Measurements from ENCODE around the gene SLC26A11.
"Not testable (repeated sequence)": the region's sequence is repeated elsewhere in the genome, so short reads cannot be mapped to it uniquely, and the experiment has no call there.

SLC26A11 gene

DNA sequence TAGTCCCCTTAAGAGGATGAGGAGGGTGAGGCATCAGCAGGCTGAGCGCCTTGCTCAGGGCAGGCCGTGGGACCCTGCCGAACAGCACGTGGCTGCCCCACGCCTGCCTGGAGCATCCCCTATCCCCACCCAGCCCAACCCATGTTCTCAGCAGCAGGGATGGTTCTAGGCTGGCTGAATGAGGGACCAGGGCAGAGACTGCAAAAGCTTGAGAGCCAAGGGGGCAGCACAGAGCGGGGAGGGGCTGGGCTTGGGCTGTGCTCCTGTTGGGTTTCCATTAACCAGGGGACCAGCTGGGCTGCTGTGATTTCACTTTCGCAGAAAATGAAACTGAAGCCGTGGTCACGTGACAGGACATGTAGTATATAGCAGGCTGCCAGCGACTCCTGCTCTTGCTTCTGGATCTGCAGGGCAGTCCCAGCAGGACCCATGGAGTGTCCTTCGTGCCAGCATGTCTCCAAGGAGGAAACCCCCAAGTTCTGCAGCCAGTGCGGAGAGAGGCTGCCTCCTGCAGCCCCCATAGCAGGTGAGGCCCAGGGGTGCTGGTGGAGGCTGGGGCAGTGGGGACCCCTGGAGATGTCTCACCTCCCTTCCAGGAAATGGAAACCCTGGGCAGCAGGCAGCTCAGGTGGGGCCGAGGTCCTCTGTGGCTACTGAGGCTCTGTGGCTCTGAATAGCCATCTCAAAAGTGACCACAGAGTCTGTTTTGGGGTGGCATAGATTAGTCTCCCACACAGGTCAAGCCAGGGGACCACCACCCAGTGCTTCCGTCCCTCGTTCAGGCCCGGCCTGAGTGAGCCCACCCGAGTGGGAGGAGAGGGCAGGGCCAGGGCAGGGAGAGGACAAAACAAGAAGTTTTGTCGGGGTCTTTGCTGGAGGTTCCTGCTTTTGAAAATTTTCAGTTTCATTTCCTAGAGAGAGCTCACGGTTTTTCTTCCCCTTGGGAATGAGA is 43.3 kb downstream of the SLC26A11 start:
- peak; percentile 59 for DNase-seq

- no peak for DNase-seq
Measured at GRCh38 chr17:80264205-80265075, 44.2 kb downstream of the SLC26A11 start.

GRCh38 chr17:80265205-80266068 is 45.2 kb downstream of the SLC26A11 start:
- DNase-seq = no peak

DNA sequence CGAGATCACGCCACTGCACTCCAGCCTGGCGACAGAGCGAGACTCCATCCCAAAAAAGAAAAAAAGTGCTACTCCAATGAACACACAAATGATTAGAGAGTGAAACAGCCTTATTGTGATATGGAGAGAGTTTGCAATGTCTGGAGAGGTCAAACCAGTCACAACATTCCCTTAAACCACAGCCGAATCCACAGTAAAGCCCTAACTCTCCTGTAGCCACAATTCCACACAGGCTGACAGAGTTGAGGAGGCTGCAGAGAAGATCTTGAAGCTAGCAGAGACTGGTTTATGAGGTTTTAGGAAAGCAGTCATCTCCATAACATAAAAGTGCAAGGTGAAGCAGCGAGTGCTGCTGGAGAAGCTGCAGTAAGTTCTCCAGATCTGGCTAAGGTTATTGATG is 47.2 kb downstream of the SLC26A11 start:
- DNase-seq = no peak

- DNase-seq = no peak
Measured at GRCh38 chr17:80268427-80268826, 48.2 kb downstream of the SLC26A11 start.

DNA sequence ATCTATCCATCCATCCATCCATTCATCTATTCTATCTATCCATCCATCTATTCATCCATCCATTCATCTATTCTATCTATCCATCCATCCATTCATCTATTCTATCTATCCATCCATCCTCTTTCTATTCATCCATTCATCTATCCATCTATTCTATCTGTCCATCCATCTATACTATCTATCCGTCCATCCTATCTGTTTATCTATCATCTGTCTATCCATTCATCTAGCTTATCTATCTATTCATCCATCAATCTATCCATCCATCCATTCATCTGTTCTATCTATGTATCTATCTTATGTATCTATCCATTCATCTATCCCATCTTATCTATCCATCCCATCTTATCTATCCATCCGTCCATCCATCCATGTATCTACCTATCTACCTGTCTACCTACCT is 49.2 kb downstream of the SLC26A11 start:
- DNase-seq = no peak

GRCh38 chr17:80270104-80270503 is 49.9 kb downstream of the SLC26A11 start:
- DNase-seq = no peak

DNA sequence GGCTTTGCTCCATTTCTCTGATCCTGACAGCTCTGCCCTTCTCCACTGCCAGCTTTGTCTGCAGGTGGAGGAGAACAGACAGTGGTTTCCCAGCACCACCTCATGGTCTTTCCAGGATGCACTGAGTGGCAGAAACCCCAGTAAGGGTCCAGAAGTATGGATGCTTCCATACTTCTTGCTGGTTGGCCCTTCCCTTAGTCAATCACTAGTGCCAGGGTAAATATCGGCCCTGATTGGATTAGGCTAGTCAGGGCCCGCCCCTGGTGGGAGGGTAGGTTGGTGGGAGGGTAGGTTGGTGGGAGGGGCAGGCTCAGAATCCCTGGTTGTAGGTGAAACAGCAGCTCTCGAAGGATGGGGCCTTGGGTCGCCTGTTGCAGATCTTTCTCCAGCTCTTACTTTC is 50.6 kb downstream of the SLC26A11 start:
- DNase-seq = peak; percentile 2

DNA sequence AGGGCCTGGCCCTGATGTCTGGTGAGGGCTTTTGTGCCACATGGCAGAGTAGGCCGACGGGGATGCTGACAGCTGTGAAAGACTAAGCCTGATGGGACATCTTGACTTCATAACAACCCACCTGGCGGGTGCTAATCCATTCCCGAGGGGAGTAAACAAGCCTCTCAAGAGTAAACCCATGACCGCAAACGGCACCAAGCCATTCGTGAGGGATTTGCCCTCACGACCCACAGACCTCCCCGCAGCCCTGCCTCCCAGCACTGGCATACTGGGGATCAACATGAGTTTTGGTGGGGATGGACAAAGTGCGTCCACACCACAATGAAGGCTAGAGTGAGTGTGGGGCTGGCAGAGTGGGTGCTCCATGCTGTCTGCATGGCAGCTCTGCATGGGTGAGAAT is 52.1 kb downstream of the SLC26A11 start:
- no peak for DNase-seq

GRCh38 chr17:80274331-80274730 is 54.1 kb downstream of the SLC26A11 start:
- DNase-seq = no peak

DNA sequence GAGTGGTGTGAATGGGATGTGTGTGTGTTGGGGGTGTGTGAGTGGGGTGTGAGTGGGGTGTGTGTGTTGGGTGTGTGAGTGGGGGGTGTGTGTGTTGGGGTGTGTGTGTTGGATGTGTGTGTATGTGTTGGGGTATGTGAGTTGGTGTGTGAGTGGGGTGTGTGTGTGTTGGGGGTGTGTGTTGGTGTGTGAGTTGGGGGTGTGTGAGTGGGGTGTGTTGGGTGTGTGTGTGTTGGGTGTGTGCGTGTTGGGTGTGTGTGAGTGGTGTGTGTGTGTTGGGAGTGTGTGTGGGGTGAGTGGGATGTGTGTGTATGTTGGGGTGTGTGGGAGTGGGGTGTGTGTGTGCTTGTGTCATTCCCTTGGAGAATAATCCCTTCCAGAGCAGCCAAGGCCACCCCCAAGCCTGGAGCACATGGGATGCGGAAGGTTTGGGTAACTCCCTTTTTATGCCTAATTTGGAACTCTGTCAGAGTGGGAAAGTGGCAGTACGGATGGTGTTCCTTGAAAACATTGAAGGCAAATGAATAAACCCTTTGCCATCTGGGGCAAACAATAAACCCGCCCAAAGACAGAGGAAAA is 54.7 kb downstream of the SLC26A11 start:
- DNase-seq = no peak

DNA sequence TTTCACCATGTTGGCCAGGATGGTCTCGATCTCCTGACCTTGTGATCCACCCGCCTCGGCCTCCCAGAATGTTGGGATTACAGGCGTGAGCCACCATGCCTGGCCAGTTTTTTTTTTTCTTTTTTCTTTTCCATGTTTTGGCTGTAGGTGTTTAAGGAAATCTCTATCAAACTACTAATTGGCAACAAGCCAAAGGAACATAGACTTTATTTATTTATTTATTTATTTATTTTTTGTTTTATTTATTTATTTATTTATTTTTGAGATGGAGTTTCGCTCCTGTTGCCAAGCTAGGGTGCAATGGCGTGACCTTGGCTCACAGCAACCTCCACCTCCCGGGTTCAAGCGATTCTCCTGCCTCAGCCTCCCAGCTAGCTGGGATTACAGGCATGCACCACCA is 55.6 kb downstream of the SLC26A11 start:
- not testable (repeated sequence) for DNase-seq

- no peak for DNase-seq
Measured at GRCh38 chr17:80277751-80278671, 57.8 kb downstream of the SLC26A11 start.

GRCh38 chr17:80279895-80280294 is 59.7 kb downstream of the SLC26A11 start:
- DNase-seq = no peak

GRCh38 chr17:80281516-80281915 is 61.3 kb downstream of the SLC26A11 start:
- DNase-seq = no peak

GRCh38 chr17:80283116-80283852 is 63.1 kb downstream of the SLC26A11 start:
- DNase-seq = peak; percentile 22

GRCh38 chr17:80284631-80285030 is 64.4 kb downstream of the SLC26A11 start:
- peak; percentile 6 for DNase-seq

- DNase-seq = peak; percentile 25
Measured at GRCh38 chr17:80285237-80285920, 65.2 kb downstream of the SLC26A11 start.

DNA sequence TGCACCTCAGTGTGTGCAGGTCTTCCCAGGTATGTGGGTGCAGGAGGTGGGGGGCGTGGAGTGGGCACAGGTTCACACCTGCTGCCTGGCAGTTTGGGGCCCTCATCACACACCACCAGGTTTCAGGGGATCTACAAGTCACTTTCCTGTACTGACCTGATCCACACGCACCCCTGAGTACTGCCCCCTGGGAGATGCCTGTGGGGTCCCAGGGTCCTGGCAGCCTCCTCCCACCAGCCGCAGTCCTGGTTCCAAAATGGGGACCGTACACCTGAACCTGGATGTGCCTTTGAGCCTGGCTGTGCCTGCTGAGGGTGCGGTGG is 66.4 kb downstream of the SLC26A11 start:
- no peak for DNase-seq

DNA sequence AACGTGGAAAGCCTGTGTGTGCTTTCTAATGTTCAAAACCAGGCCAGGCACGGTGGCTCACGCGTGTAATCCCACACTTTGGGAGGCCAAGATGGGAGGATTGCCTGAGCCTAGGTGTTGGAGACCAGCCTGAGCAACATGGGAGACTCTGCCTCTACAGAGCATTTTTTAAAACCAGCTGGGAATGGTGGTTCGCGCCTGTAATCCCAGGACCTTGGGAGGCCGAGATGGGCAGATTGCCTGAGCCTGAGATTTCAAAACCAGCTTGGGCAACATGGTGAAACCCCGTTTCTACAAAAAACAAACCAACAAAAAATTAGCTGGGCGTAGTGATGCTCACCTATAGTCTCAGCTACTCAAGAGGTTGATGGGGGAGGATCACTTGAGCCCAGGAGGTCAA is 66.8 kb downstream of the SLC26A11 start:
- DNase-seq = no peak

All from SHP77 treated with DMSO at 0.1 percent for 48 hours (cell line).